Activated T-helper 17 cell treated with anti-CD3 and anti-CD28 coated beads, Interleukin-2, amount 50 U/mL, for 72 hours (primary cell): ENCODE data around the gene SHLD3. TPM values are rescaled to one million over a fixed set of nuclear protein-coding genes. Genes with fewer than 3 reads are reported as not detected.
"Not testable (repeated sequence)": the region's sequence is repeated elsewhere in the genome, so short reads cannot be mapped to it uniquely, and the experiment has no call there.

ENCODE experiments used
- ATAC-seq: fragments of 150-1000 bp; cut with Tn5 transposase; replicated peaks from 2 replicates; pipeline ENCODE4 v1.10.0; 2021; ENCODE audit warnings: mild to moderate bottlenecking, moderate library complexity
- H3K27ac Mint-ChIP-seq: one replicate; pipeline ENCODE4 v1.8.0; 2022; ENCODE audit warnings: mixed read lengths
- H3K27me3 Mint-ChIP-seq: one replicate; pipeline ENCODE4 v1.8.0; 2022; ENCODE audit warnings: mixed read lengths
- H3K36me3 Mint-ChIP-seq: one replicate; pipeline ENCODE4 v1.8.0; 2022; ENCODE audit warnings: low read depth, mild to moderate bottlenecking, mixed read lengths
- H3K4me1 Mint-ChIP-seq: one replicate; pipeline ENCODE4 v1.8.0; 2022; ENCODE audit warnings: mixed read lengths
- H3K4me3 Mint-ChIP-seq: one replicate; pipeline ENCODE4 v1.8.0; 2022; ENCODE audit warnings: mild to moderate bottlenecking, mixed read lengths
- H3K9me3 Mint-ChIP-seq: one replicate; pipeline ENCODE4 v1.8.0; 2022; ENCODE audit warnings: mixed read lengths
- total RNA-seq, 2 donors: library from RNA; stranded (reverse); gene quantifications; one replicate each; pipeline ENCODE4 v1.2.3, GENCODE V29; 2022

Gene SHLD3
- total RNA-seq, 2 donors from 2014 or later, result 1.7 to 3.8 TPM

GRCh38 chr5:65647941-65648340 is 23.1 kb downstream of the SHLD3 start:
- H3K36me3 Mint-ChIP-seq, result peaks cover 69% of the 10 kb centered on the region
- no peak overlapping the region for H3K27ac Mint-ChIP-seq
- no peaks in the 10 kb centered on the region for H3K4me1 Mint-ChIP-seq
- no peak for ATAC-seq
- no peaks in the 10 kb centered on the region for H3K27me3 Mint-ChIP-seq
- H3K4me3 Mint-ChIP-seq, result no peak overlapping the region
- H3K9me3 Mint-ChIP-seq, result no peaks in the 10 kb centered on the region

DNA sequence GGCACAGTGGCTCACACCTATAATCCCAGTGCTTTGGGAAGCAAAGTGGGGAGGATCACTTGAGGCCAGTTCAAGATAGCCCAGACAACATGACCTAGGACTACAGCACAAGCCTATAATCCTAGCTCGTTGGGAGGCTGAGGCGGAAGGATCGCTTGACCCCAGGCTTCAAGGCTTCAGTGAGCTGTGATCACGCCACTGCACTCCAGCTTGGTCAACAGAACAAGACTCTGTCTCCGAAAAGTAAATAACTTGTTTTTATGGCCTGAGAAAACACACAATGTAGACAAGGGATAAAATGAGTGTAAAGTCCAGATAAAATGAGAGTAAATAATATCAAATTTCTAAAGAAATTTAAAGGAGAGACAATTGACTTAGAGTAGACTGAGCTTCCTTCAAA is 26.3 kb downstream of the SHLD3 start:
- Mint-ChIP-seq H3K4me3 (no peak overlapping the region), H3K4me1 (no peaks in the 10 kb centered on the region), H3K27ac (no peak overlapping the region), H3K27me3 (no peaks in the 10 kb centered on the region), H3K9me3 (no peaks in the 10 kb centered on the region), H3K36me3 (peaks cover 70% of the 10 kb centered on the region)
- ATAC-seq, result no peak

DNA sequence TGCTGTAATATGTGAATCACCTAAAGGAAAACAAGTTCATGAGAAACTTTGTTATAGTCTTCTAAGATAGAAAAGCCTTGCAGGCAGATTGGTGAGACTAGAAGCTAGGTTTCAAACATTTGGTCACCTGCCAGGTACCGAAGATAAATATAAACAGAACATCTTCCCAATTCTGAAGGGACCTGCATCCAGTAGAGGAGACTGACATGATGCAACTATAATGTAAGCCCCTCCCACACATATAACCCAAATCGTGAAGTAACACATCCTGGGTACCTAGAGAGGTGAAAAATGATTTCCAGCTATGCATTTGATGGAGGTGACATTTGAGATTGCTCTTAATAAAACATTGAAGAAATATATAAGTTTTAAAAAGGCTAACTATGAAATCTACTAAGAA is 29.9 kb downstream of the SHLD3 start:
- Mint-ChIP-seq H3K27me3 (no peaks in the 10 kb centered on the region), H3K36me3 (peaks cover 54% of the 10 kb centered on the region)

DNA sequence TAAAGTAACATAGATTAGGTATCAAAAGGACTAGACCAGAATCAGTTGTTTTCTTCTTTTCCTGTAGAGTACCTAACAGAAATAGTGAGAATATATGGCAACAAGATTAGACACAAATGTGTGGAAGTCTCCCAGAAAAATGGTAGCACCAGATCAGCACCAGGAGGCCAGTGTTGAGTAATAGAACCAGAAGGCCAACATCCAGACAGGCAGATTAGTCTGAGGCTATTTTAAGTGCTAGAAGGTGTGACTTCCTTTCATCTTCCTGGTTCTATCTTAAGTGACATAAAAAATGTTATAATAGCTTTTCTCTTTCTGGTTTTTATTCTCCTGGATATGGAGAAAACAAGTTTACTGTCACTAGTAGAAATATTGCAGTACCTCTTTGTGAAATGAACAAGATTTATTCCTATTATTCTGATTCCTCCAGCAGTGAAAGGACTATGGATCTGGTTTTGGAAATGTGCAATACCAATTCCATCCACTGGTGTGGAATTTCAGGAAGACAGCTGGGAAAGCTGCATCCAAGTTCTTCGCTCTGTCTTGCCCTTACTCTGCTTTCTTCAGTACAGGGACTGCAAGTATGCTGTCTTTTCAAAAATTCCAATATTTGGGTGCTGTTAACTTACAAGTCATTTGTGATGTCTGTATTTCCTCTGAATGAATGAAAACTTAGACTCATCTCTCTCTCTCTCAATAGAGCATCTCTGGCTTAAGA is 39.1 kb downstream of the SHLD3 start:
- H3K27ac Mint-ChIP-seq, result peak overlapping the region; percentile 70
- H3K9me3 Mint-ChIP-seq, result no peaks in the 10 kb centered on the region
- H3K4me3 Mint-ChIP-seq, result no peak overlapping the region
- no peaks in the 10 kb centered on the region for H3K27me3 Mint-ChIP-seq
- no peak for ATAC-seq
- peaks cover 72% of the 10 kb centered on the region for H3K36me3 Mint-ChIP-seq
- H3K4me1 Mint-ChIP-seq, result no peaks in the 10 kb centered on the region

More for the DNA sequence above, 29.9 kb downstream of the SHLD3 start:
- Mint-ChIP-seq H3K4me3 (no peak overlapping the region), H3K9me3 (no peaks in the 10 kb centered on the region), H3K27ac (no peak overlapping the region), H3K4me1 (no peaks in the 10 kb centered on the region)
- ATAC-seq, result no peak

- Mint-ChIP-seq H3K27me3 (no peaks in the 10 kb centered on the region), H3K27ac (no peak overlapping the region), H3K4me1 (no peaks in the 10 kb centered on the region), H3K4me3 (no peak overlapping the region), H3K36me3 (peaks cover 81% of the 10 kb centered on the region), H3K9me3 (no peaks in the 10 kb centered on the region)
- ATAC-seq, result no peak
Measured at GRCh38 chr5:65668696-65669095, 43.9 kb downstream of the SHLD3 start.

DNA sequence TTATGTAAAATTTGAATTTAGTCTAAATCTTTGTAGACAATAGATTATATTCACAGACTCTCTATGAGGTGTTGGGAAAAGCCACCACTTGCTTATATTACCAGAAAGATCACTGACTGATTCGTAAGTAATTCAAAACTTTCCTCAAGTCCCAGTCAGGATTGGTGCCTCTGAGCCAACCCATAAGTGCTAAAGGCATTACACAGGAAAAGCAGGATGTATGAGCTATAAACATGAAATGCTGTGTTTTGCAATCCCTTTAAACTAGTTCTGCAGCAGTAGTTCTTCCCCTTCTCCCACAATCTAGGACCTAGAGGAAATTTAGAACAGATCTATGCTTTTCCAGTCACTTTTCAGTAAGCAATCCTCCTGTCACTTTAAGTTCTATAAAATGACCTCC is 48.0 kb downstream of the SHLD3 start:
- no peak for ATAC-seq
- H3K9me3 Mint-ChIP-seq, result no peaks in the 10 kb centered on the region
- peaks cover 12% of the 10 kb centered on the region for H3K4me1 Mint-ChIP-seq
- H3K36me3 Mint-ChIP-seq, result peaks cover 89% of the 10 kb centered on the region
- H3K4me3 Mint-ChIP-seq, result no peak overlapping the region
- peak overlapping the region; percentile 7 for H3K27ac Mint-ChIP-seq
- no peaks in the 10 kb centered on the region for H3K27me3 Mint-ChIP-seq

GRCh38 chr5:65674749-65675148 is 49.9 kb downstream of the SHLD3 start:
- ATAC-seq, result no peak
- Mint-ChIP-seq H3K9me3 (no peaks in the 10 kb centered on the region), H3K4me1 (peaks cover 16% of the 10 kb centered on the region), H3K27me3 (no peaks in the 10 kb centered on the region), H3K36me3 (peaks cover 94% of the 10 kb centered on the region), H3K27ac (peak overlapping the region; percentile 30), H3K4me3 (no peak overlapping the region)

DNA sequence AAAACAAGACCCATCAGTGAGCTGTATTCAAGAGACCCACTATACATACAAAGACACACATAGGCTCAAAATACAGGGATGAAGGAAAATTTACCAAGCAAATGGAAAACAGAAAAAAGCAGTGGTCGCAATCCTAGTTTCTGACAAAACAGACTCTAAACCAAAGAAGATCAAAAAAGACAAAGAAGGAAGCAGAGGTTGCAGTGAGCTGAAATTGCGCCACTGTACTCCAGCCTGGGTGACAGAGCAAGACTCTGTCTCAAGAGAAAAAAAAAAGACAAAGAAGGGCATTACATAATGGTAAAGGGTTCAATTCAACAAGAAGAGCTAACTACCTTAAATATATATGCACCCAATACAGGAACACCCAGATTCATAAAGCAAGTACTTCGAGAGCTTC is 51.2 kb downstream of the SHLD3 start:
- H3K4me1 Mint-ChIP-seq, result peaks cover 18% of the 10 kb centered on the region
- H3K27me3 Mint-ChIP-seq, result not testable (repeated sequence)
- H3K36me3 Mint-ChIP-seq, result peaks cover 94% of the 10 kb centered on the region

More for the DNA sequence above, 51.2 kb downstream of the SHLD3 start:
- H3K9me3 Mint-ChIP-seq, ATAC-seq, H3K4me3 Mint-ChIP-seq: not testable (repeated sequence)
- H3K27ac Mint-ChIP-seq, result peak overlapping the region; percentile 17

Other genes with a start within 250 kb of the SHLD3 start
- 1 to 10 TPM; 1.2 to 1.4 TPM for gene ADAMTS6, start 143.1 kb upstream of the SHLD3 start, total RNA-seq
- 10 to 100 TPM; 72.0 to 82.5 TPM for gene CENPK, start 61.9 kb upstream of the SHLD3 start, total RNA-seq
- gene PPWD1, start 61.7 kb upstream of the SHLD3 start, total RNA-seq, result 10 to 100 TPM; 54.0 to 57.5 TPM
- 1 to 10 TPM; 7.0 to 8.0 TPM for gene TRIM23, start 694 bp upstream of the SHLD3 start, total RNA-seq
- 10 to 100 TPM; 12.3 to 20.7 TPM for gene TRAPPC13, start within 50 bp of the SHLD3 start, total RNA-seq
- gene SGTB, start 97.1 kb downstream of the SHLD3 start, total RNA-seq, result 10 to 100 TPM; 14.9 to 18.4 TPM
- gene NLN, start 97.2 kb downstream of the SHLD3 start, total RNA-seq, result 10 to 100 TPM; 13.5 to 32.2 TPM